ENCODE measurements around the gene MYBPH. TPM values are rescaled to one million over a fixed set of nuclear protein-coding genes. Genes with fewer than 3 reads are reported as not detected.

Gene MYBPH
- total RNA-seq, 4 donors from 2014 or later = not detected

GRCh38 chr1:203188686-203189232 lies 13.1 kb upstream of the MYBPH start:
- no peak for TF ChIP-seq CTCF (IDR thresholded peaks at IDR 0.05; ENCODE audit: low read depth)

DNA sequence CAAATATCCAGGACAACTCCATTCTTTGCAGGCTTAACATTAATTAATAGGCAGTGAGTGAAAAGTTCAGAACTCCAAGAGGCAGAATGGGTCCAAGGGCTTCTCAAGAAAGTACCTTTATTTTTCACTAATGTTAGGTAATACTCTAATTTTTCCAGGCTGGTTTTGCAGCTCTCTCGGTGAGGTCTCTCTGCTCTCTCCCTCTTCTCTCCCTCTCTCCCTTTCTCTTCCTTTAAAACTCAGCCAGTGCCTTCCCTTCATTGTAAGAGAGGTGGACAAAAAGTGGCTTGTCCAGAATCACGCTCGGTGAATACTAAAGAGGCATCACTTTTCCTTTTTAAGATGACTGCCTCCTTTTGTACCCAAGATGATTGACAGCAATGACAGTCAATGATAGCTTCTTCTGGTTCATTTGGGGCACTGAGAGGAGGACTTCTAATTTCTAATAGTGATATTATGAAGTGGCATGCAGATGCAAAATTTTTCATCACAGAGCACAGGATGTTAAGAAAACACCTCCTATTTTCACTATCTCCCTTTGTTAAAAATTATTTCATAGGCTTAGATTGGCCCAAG lies 12.2 kb upstream of the MYBPH start:
- no peak for TF ChIP-seq CTCF (IDR thresholded peaks at IDR 0.05; ENCODE audit: low read depth)

GRCh38 chr1:203187304-203187685 lies 11.7 kb upstream of the MYBPH start:
- TF ChIP-seq CTCF (IDR thresholded peaks at IDR 0.05; ENCODE audit: low read depth) = no peak

DNA sequence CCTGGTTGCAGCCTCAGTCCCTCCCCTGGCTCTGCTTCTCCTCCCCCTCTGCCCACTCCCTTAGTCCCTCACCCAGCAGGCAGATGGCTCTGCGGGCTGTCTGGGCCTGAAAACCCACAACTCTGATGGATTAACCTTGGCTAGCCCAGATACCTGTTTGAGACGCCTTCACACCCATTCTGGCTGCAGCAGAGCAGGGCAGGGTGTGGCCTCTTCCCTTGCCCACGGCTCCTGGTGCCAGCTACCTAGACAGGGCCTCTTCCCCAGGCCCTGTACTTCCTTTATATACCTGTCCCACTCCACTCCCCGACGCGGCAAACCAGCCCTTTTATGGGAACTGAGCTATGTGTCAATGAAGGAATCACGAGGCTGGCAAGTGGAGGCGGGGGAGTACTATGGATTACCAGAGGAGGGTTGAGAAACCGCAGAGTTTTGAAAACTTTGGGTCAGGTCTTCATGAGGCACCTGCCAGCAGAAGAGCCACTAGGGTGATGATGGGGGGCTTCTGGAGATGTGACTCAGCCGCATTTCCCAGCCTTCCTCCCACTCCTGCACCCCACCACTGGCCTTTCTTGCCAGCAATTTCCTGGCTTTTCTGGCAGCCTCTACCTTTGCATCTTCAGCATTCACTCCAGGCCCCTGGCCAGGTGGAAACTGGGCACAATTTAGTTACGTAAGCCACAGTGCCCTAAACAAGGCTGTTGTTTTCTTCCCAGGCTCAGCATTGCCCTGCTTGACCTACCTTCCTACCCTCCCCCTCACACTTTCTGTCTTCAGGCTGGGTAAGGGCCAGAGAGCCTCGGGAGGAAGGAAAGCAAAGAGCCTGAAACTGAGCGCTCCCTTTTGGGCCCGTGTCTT lies 11.0 kb upstream of the MYBPH start, which contains the start of gene CHI3L1:
Gene CHI3L1 (minus strand): TSS at position 259 of the 858 bp plus-strand sequence. CDS start 81 bp downstream, at position 178.
- TF ChIP-seq CTCF (IDR thresholded peaks at IDR 0.05; ENCODE audit: low read depth) = no peak

GRCh38 chr1:203186091-203186445 lies 10.4 kb upstream of the MYBPH start:
- no peak for TF ChIP-seq CTCF (IDR thresholded peaks at IDR 0.05; ENCODE audit: low read depth)

GRCh38 chr1:203185585-203185984 lies 10.0 kb upstream of the MYBPH start:
- TF ChIP-seq CTCF (IDR thresholded peaks at IDR 0.05; ENCODE audit: low read depth) = no peak

DNA sequence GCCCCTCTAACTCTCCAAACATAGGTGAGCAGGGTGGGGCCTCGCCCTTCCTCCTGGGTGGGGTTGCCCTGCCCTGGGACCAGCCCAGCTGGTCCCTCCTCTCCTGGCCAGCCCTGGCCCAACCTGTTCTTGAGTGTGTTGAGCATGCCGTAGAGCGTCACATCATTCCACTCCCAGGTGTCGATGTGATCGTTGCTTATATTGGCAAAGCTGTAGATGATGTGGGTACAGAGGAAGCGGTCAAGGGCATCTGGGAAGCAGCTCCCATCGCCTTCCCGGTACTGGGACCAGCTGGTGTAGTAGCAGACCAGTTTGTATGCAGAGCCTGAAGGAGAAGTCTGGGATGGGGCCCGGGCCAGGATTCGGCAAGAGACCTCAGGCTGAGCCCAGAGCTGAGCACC lies 9.4 kb upstream of the MYBPH start:
- TF ChIP-seq CTCF (IDR thresholded peaks at IDR 0.05; ENCODE audit: low read depth) = no peak

Data from subcutaneous adipose tissue (tissue), 4 donors.